HepG2 (cell line): ENCODE measurements around the gene SCGB3A1. TPM values are rescaled to one million over a fixed set of nuclear protein-coding genes. Genes with fewer than 3 reads are reported as not detected.

Experiments
- ATAC-seq: fragments of 200-7000 bp; cut with Tn5 transposase; 3 replicates; pipeline ENCODE4 v1.9.1; 2020; ENCODE audit warnings: mild to moderate bottlenecking, moderate library complexity
- BruUV-seq: library from RNA; stranded (reverse); fragments of 400-500 nt; replicated peaks from 2 replicates; lab custom pipeline; 2021; lab: Mats Ljungman, UMichigan
- CTCF ChIA-PET: fragments of 300-600 bp; formaldehyde crosslinking; extraction: SDS; loops from one replicate; lab custom pipeline; 2021; ENCODE audit warnings: low total read pairs, inconsistent platforms, low intra/inter-chr PET ratio; lab: Yijun Ruan, JAX
- POLR2A ChIA-PET: fragments of 350-600 bp; sonication (Branson Sonifier 250); formaldehyde crosslinking; loops from one replicate; lab custom pipeline; 2020; ENCODE audit warnings: antibody characterized with exemption, inconsistent platforms; lab: Yijun Ruan, JAX
- DNase-seq: peaks from one replicate; pipeline ENCODE4 v3.0.0-alpha.2; 2015; ENCODE audit warnings: low spot score
- FAIRE-seq: peaks from 3 replicates; lab custom pipeline; 2011; peaks lifted over from hg19 to GRCh38; lab: Jason Lieb, UNC
- H2AFZ ChIP-seq: one replicate; pipeline ENCODE4 v1.6.1; 2011; ENCODE audit warnings: low read length, inconsistent platforms
- H3K27ac ChIP-seq: fragments of 300-600 bp; 3 replicates; pipeline ENCODE4 v1.8.0; 2011; ENCODE audit warnings: mixed run types, mild to moderate bottlenecking, mixed read lengths, low read length, inconsistent platforms; ENCODE audit not compliant: insufficient read depth; ENCODE audit errors: extremely low read length
- H3K27me3 ChIP-seq, 2 experiments: fragments of 200-600 bp in 1 of 2; 2 replicates in 1 of 2; 3 replicates in 1 of 2; pipeline versions ENCODE4 v1.6.0 to v1.8.0; 2011; ENCODE audit warnings: low read length in 2 of 2, mild to moderate bottlenecking in 2 of 2, moderate library complexity in 2 of 2, inconsistent platforms in 1 of 2; ENCODE audit not compliant: insufficient read depth in 2 of 2, control insufficient read depth in 1 of 2
- H3K36me3 ChIP-seq, 2 experiments: fragments of 200-600 bp in 1 of 2; replicated peaks in 1 of 2; 2 replicates in 1 of 2; 3 replicates in 1 of 2; pipeline versions ENCODE4 v1.5.1 to v1.8.0; 2011; ENCODE audit warnings: low read length in 2 of 2, inconsistent platforms in 1 of 2; ENCODE audit not compliant: insufficient read depth in 2 of 2, control insufficient read depth in 1 of 2
- H3K4me1 ChIP-seq: 2 replicates; pipeline ENCODE4 v1.5.1; 2012; ENCODE audit warnings: low read length, inconsistent platforms; ENCODE audit not compliant: insufficient read depth
- H3K4me2 ChIP-seq: 2 replicates; pipeline ENCODE4 v1.6.0; 2011; ENCODE audit warnings: low read depth, low read length, inconsistent platforms
- H3K4me3 ChIP-seq, 3 experiments: fragments of 200-600 bp in 1 of 3; sonication (generic), shearing (Covaris generic) in 1 of 3; replicated peaks in 1 of 3; 2 replicates each; pipeline ENCODE4 v1.5.1; 2011 to 2016; ENCODE audit warnings: low read length in 3 of 3, inconsistent platforms in 2 of 3, low read depth in 2 of 3, mild to moderate bottlenecking in 2 of 3, control low read depth in 1 of 3, mixed read lengths in 1 of 3; ENCODE audit not compliant: insufficient read depth in 1 of 3
- H3K79me2 ChIP-seq: one replicate; pipeline ENCODE4 v1.6.1; 2011; ENCODE audit warnings: low read length, inconsistent platforms; ENCODE audit not compliant: insufficient read depth
- H3K9ac ChIP-seq: 2 replicates; pipeline ENCODE4 v1.6.0; 2011; ENCODE audit warnings: mild to moderate bottlenecking, low read depth, low read length, inconsistent platforms; ENCODE audit not compliant: insufficient read depth
- H3K9me3 ChIP-seq: 2 replicates; pipeline ENCODE4 v1.5.1; 2012; ENCODE audit warnings: mild to moderate bottlenecking, low read length
- H4K20me1 ChIP-seq: 2 replicates; pipeline ENCODE4 v1.6.0; 2011; ENCODE audit warnings: inconsistent platforms, mild to moderate bottlenecking, low read length, moderate library complexity; ENCODE audit not compliant: insufficient read depth
- ATF7 ChIP-seq, 2 experiments: fragments of 450-650 bp in 1 of 2; sonication (generic) in 1 of 2; formaldehyde crosslinking in 1 of 2; IDR thresholded peaks; 2 replicates each; pipeline versions ENCODE4 v1.4.0 to v1.6.1; 2016 to 2020; ENCODE audit warnings: antibody characterized with exemption in 1 of 2, mild to moderate bottlenecking in 1 of 2, missing genetic modification reagents in 1 of 2
- CREB1 ChIP-seq, 2 experiments: fragments of 450-650 bp in 1 of 2; IDR thresholded peaks; 2 replicates each; pipeline ENCODE4 v1.6.1; 2016 to 2017; ENCODE audit warnings: control low read depth in 1 of 2, mild to moderate bottlenecking in 1 of 2, missing compliant biosample characterization in 1 of 2, missing genetic modification characterization in 1 of 2
- EEA1 ChIP-seq: sonication (generic); formaldehyde crosslinking; IDR thresholded peaks from 2 replicates; pipeline ENCODE4 v1.5.1; 2020; ENCODE audit warnings: mild to moderate bottlenecking, missing genetic modification reagents, borderline replicate concordance
- GATAD1 ChIP-seq: IDR thresholded peaks from 2 replicates; pipeline ENCODE4 v1.6.1; 2016; ENCODE audit warnings: missing genetic modification reagents, missing compliant biosample characterization
- HNRNPLL ChIP-seq: fragments of 200-400 bp; formaldehyde crosslinking; IDR thresholded peaks from 2 replicates; pipeline ENCODE4 v1.6.1; 2017; ENCODE audit warnings: mild to moderate bottlenecking, low read depth, low read length; ENCODE audit not compliant: poor library complexity, severe bottlenecking
- HOXA5 ChIP-seq: sonication (generic); formaldehyde crosslinking; IDR thresholded peaks from 2 replicates; pipeline ENCODE4 v1.4.0; 2020; ENCODE audit warnings: missing genetic modification reagents
- JARID2 ChIP-seq: sonication (generic); formaldehyde crosslinking; IDR thresholded peaks from 2 replicates; pipeline ENCODE4 v1.8.1; 2023; ENCODE audit warnings: missing genetic modification reagents, inconsistent platforms; ENCODE audit not compliant: insufficient replicate concordance
- KLF16 ChIP-seq, 2 experiments: sonication (generic) in 1 of 2; formaldehyde crosslinking in 1 of 2; IDR thresholded peaks; 2 replicates each; pipeline versions ENCODE4 v1.6.1 to v1.8.0; 2016 to 2023; ENCODE audit warnings: missing genetic modification reagents in 2 of 2, missing compliant biosample characterization in 1 of 2
- NAIF1 ChIP-seq: sonication (generic); formaldehyde crosslinking; IDR thresholded peaks from 2 replicates; pipeline ENCODE4 v1.5.0; 2020; ENCODE audit warnings: mild to moderate bottlenecking, missing genetic modification reagents, borderline replicate concordance
- NFE2 ChIP-seq: sonication (generic); formaldehyde crosslinking; IDR thresholded peaks from 2 replicates; pipeline ENCODE4 v1.4.0; 2020; ENCODE audit warnings: missing genetic modification reagents
- PAF1 ChIP-seq: IDR thresholded peaks from 2 replicates; pipeline ENCODE4 v1.6.1; 2016; ENCODE audit warnings: missing genetic modification reagents, missing compliant biosample characterization
- RFXAP ChIP-seq: sonication (generic); formaldehyde crosslinking; IDR thresholded peaks from 2 replicates; pipeline ENCODE4 v1.4.0; 2020; ENCODE audit warnings: missing genetic modification reagents, borderline replicate concordance
- ZEB1 ChIP-seq: IDR thresholded peaks from 2 replicates; pipeline ENCODE4 v1.6.1; 2012; ENCODE audit warnings: mild to moderate bottlenecking, low read depth, inconsistent platforms; ENCODE audit not compliant: insufficient replicate concordance
- ZNF251 ChIP-seq: sonication (generic); formaldehyde crosslinking; IDR thresholded peaks from 2 replicates; pipeline ENCODE4 v1.9.0; 2021; ENCODE audit warnings: mild to moderate bottlenecking, missing genetic modification reagents
- ZNF563 ChIP-seq: sonication (generic); formaldehyde crosslinking; IDR thresholded peaks from 2 replicates; pipeline ENCODE4 v1.8.0; 2022; ENCODE audit warnings: mild to moderate bottlenecking, moderate library complexity, missing genetic modification reagents
- ZNF670 ChIP-seq: sonication (generic); formaldehyde crosslinking; IDR thresholded peaks from 2 replicates; pipeline ENCODE4 v1.8.0; 2022; ENCODE audit warnings: mild to moderate bottlenecking, missing genetic modification reagents, borderline replicate concordance
- ZNF75D ChIP-seq: sonication (generic); formaldehyde crosslinking; IDR thresholded peaks from 2 replicates; pipeline ENCODE4 v1.8.1; 2023; ENCODE audit warnings: missing genetic modification reagents, mild to moderate bottlenecking, borderline replicate concordance
- ZNF768 ChIP-seq: sonication (generic); formaldehyde crosslinking; IDR thresholded peaks from 2 replicates; pipeline ENCODE4 v1.4.0; 2020; ENCODE audit warnings: missing genetic modification reagents
- WGBS: methylation state at CpG from one replicate; pipeline ENCODE4 v1.1.6; 2017; ENCODE audit warnings: low lambda C conversion rate; 5-methylcytosine and 5-hydroxymethylcytosine counted together
- in situ Hi-C: cut with HindIII; loops from 2 replicates; pipeline ENCODE4 v1.10.0; 2017; ENCODE audit warnings: low pct_unique_long_range_greater_than_20kb; ENCODE audit not compliant: extremely low pct_ligation_motif_present
- intact Hi-C: fragments of 100-400 bp; cut with micrococcal nuclease; formaldehyde crosslinking; loops from one replicate; pipeline ENCODE4 v1.10.0; 2022; ENCODE audit not compliant: unreplicated experiment
- polyA plus RNA-seq, 8 experiments: library from polyadenylated mRNA; depleted of rRNA in 3 of 8; stranded (reverse) in 7 of 8; unstranded in 1 of 8; fragments of >200 nt; fragmentation: Illumina TruSeq in 4 of 8; extraction: Trizol in 4 of 8; gene quantifications; 2 replicates each; pipeline versions ENCODE4 v1.2.1 to v1.2.3, GENCODE V29; 2011 to 2016; ENCODE audit warnings: low read depth in 4 of 8, missing spikeins in 1 of 8, mixed read lengths in 1 of 8; ENCODE audit not compliant: insufficient read depth in 1 of 8
- total RNA-seq, 5 experiments: library from RNA; depleted of rRNA; stranded (reverse); fragments of >200 nt; fragmentation: Illumina TruSeq; extraction: Trizol; gene quantifications; 2 replicates each; pipeline ENCODE4 v1.2.3, GENCODE V29; 2016; ENCODE audit warnings: low read depth in 1 of 5
- TF ChIP-seq, protein P1 (sequence below): sonication (generic); formaldehyde crosslinking; IDR thresholded peaks from 2 replicates; pipeline ENCODE4 v1.4.0; 2020; ENCODE audit warnings: missing genetic modification reagents

Gene SCGB3A1
- total and polyA plus RNA-seq, 2 of the 13 experiments (the other 11 are each of a cell fraction or from before 2014, with no cell fraction given): not detected

DNA sequence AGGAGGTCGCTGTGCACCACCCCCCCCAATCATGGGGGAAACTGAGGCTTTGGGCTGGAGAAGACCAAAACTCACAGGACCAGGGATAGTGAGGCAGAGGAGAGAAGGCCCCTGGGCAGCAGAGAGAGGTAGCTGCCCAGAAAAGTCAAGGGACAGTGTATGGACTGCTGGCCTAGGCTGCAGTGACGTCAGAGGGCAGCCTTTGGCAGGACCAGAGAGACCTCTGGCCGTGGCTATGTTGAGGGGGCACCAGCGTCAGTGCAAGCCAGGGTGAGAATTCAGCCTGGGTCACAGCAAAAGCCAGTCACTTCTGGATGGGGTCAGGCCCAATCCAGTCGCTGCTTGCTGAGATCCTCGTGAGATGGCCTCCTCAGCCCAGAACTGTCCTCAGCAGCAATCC lies 31.6 kb upstream of the SCGB3A1 start:
- in situ Hi-C loops: no loop called here
- Histone ChIP-seq H2AFZ (no peak overlapping the region), H4K20me1 (no peaks in the 10 kb centered on the region), H3K79me2 (no peaks in the 10 kb centered on the region), H3K36me3 (no peaks in the 10 kb centered on the region), H3K27ac (no peak overlapping the region), H3K4me2 (no peak overlapping the region), H3K9ac (no peak overlapping the region), H3K9me3 (no peaks in the 10 kb centered on the region), H3K4me3 (no peak overlapping the region), H3K4me1 (no peaks in the 10 kb centered on the region), H3K27me3 (peaks cover 16 to 64% of the 10 kb centered on the region in 2 experiments; a peak in 4 of 5 replicates)
- BruUV-seq: no TSS peak
- POLR2A ChIA-PET: no interaction called here
- ATAC-seq (no peak), DNase-seq (no peak), FAIRE-seq (no peak)
- CTCF ChIA-PET: no interaction called here
- intact Hi-C loops: no loop called here
- TF ChIP-seq HOXA5 (CRISPR knock-in tag) (no peak), ZNF563 (CRISPR knock-in tag) (no peak), KLF16 (CRISPR knock-in tag; IDR thresholded peaks at IDR 0.05) (no peak), ZNF75D (no peak), ZNF251 (CRISPR knock-in tag) (no peak), ATF7 (IDR thresholded peaks at IDR 0.05) (0 out of 2 replicates have a peak, but pooled peaks have one; percentile 11), ATF7 (CRISPR knock-in tag; IDR thresholded peaks at IDR 0.05) (no peak), RFXAP (no peak), ZEB1 (no peak), PAF1 (CRISPR knock-in tag) (no peak), JARID2 (no peak), CREB1 (IDR thresholded peaks at IDR 0.05) (peak; percentile 93), CREB1 (CRISPR knock-in tag; IDR thresholded peaks at IDR 0.05) (no peak), EEA1 (CRISPR knock-in tag) (no peak), ZNF768 (CRISPR knock-in tag) (peak; percentile 34; the same call in 1 of the 2 replicates), NAIF1 (CRISPR knock-in tag) (no peak), ZNF670 (CRISPR knock-in tag) (no peak), GATAD1 (no peak), NFE2 (CRISPR knock-in tag) (no peak), HNRNPLL (no peak)
- TF ChIP-seq, protein P1, sequence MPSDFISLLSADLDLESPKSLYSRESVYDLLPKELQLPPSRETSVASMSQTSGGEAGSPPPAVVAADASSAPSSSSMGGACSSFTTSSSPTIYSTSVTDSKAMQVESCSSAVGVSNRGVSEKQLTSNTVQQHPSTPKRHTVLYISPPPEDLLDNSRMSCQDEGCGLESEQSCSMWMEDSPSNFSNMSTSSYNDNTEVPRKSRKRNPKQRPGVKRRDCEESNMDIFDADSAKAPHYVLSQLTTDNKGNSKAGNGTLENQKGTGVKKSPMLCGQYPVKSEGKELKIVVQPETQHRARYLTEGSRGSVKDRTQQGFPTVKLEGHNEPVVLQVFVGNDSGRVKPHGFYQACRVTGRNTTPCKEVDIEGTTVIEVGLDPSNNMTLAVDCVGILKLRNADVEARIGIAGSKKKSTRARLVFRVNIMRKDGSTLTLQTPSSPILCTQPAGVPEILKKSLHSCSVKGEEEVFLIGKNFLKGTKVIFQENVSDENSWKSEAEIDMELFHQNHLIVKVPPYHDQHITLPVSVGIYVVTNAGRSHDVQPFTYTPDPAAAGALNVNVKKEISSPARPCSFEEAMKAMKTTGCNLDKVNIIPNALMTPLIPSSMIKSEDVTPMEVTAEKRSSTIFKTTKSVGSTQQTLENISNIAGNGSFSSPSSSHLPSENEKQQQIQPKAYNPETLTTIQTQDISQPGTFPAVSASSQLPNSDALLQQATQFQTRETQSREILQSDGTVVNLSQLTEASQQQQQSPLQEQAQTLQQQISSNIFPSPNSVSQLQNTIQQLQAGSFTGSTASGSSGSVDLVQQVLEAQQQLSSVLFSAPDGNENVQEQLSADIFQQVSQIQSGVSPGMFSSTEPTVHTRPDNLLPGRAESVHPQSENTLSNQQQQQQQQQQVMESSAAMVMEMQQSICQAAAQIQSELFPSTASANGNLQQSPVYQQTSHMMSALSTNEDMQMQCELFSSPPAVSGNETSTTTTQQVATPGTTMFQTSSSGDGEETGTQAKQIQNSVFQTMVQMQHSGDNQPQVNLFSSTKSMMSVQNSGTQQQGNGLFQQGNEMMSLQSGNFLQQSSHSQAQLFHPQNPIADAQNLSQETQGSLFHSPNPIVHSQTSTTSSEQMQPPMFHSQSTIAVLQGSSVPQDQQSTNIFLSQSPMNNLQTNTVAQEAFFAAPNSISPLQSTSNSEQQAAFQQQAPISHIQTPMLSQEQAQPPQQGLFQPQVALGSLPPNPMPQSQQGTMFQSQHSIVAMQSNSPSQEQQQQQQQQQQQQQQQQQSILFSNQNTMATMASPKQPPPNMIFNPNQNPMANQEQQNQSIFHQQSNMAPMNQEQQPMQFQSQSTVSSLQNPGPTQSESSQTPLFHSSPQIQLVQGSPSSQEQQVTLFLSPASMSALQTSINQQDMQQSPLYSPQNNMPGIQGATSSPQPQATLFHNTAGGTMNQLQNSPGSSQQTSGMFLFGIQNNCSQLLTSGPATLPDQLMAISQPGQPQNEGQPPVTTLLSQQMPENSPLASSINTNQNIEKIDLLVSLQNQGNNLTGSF (CRISPR knock-in tag): no peak
- WGBS: 0% methylated on average over 2 of the region's 6 CpGs
